HCT116 (cell line): ENCODE data around the gene ATP8B3.

Source experiments
- EZH2 ChIP-seq: fragments of 200-600 bp; sonication (generic); IDR thresholded peaks from 2 replicates; pipeline ENCODE4 v1.6.1; 2017; ENCODE audit warnings: antibody characterized with exemption, mixed run types
- MAX ChIP-seq: IDR thresholded peaks from 2 replicates; pipeline ENCODE4 v1.6.1; 2012
- POLR2A ChIP-seq: IDR thresholded peaks from 2 replicates; pipeline ENCODE4 v1.7.0; 2011; ENCODE audit warnings: borderline replicate concordance; ENCODE audit not compliant: insufficient read depth, insufficient read length; ENCODE audit errors: extremely low read depth
- REST ChIP-seq: IDR thresholded peaks from 2 replicates; pipeline ENCODE4 v1.6.1; 2012; ENCODE audit warnings: low read depth
- TF ChIP-seq, protein P1 (sequence below), 3 experiments: fragments of 200-600 bp in 1 of 3; sonication (generic) in 1 of 3; IDR thresholded peaks in 2 of 3; conservative IDR thresholded peaks in 1 of 3; 2 replicates each; pipeline ENCODE4 v1.5.1; 2012 to 2017; ENCODE audit warnings: low read depth in 2 of 3, low read length in 2 of 3, antibody characterized with exemption in 1 of 3, borderline replicate concordance in 1 of 3, control low read depth in 1 of 3, mild to moderate bottlenecking in 1 of 3, mixed read lengths in 1 of 3, mixed run types in 1 of 3, moderate library complexity in 1 of 3; ENCODE audit not compliant: insufficient read depth in 1 of 3

DNA sequence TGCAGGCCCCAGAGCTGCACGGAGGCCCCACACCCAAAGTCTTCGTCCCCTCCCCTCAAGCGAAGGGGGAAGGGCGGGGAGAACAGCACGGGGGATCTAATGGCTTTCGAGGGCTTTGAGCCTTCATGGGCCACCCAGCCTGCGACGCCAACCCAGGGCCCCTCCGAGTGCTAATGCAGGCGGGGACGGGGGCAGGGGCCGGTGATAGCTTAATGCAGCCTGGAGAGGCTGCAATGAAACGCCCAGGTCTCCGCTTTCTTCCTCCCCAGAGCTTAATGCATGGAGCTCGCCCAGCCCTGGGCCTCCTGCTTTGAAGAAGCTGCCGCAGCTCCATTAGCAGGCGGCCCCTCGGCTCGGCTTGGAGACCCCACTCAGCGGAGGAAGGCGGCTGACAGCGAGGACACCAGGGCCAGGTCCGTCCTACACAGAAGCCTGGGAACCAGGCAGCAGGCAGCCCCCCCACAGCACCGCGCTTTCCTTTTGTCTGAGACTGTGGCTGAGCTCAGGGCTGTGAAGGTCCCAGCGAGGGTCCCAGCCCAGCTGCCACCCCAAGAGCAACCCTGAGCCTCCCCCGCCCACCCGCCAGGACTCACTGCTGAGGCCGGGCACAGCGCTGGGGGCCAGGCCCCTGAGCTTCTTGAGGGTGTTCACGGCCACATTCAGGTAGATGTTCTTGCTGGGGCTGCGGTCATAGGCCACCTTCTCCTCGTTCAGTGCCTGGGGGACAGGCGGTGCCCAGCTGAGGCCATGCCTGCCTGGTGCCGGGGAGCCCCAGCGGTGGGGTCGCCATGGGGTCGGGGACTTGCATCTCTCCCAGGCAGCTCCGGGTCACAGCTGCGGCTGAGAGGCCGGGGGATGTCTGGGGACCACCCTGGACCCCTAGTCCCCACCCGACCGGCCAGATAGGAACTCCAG, 7.5 kb upstream of the ATP8B3 start:
- TF ChIP-seq EZH2 (no peak), POLR2A (no peak), MAX (no peak), REST (no peak)
- TF ChIP-seq, protein P1, sequence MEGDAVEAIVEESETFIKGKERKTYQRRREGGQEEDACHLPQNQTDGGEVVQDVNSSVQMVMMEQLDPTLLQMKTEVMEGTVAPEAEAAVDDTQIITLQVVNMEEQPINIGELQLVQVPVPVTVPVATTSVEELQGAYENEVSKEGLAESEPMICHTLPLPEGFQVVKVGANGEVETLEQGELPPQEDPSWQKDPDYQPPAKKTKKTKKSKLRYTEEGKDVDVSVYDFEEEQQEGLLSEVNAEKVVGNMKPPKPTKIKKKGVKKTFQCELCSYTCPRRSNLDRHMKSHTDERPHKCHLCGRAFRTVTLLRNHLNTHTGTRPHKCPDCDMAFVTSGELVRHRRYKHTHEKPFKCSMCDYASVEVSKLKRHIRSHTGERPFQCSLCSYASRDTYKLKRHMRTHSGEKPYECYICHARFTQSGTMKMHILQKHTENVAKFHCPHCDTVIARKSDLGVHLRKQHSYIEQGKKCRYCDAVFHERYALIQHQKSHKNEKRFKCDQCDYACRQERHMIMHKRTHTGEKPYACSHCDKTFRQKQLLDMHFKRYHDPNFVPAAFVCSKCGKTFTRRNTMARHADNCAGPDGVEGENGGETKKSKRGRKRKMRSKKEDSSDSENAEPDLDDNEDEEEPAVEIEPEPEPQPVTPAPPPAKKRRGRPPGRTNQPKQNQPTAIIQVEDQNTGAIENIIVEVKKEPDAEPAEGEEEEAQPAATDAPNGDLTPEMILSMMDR (IDR thresholded peaks at IDR 0.05 in 2 of 3, conservative IDR thresholded peaks at IDR 0.05 in 1 of 3; ENCODE audit: borderline replicate concordance in 1 of 3, insufficient read depth in 1 of 3, low read depth in 2 of 3, low read length in 2 of 3), result no peak
